HCT116 (cell line): Measurements from ENCODE around the gene TMEM50A. TPM values are rescaled to one million over a fixed set of nuclear protein-coding genes. Genes with fewer than 3 reads are reported as not detected.
"Not testable (repeated sequence)": the region's sequence is repeated elsewhere in the genome, so short reads cannot be mapped to it uniquely, and the experiment has no call there.

Source experiments
- ATAC-seq: fragments of 200-7000 bp; cut with Tn5 transposase; 2 replicates; pipeline ENCODE4 v1.9.1; 2020; ENCODE audit warnings: mild to moderate bottlenecking, moderate library complexity
- BruUV-seq: library from RNA; stranded (reverse); fragments of 400-500 nt; replicated peaks from 2 replicates; lab custom pipeline; 2021; lab: Mats Ljungman, UMichigan
- CTCF ChIA-PET: fragments of 300-600 bp; sonication (Branson Sonifier 250); formaldehyde crosslinking; loops from one replicate; lab custom pipeline; 2021; ENCODE audit warnings: antibody characterized with exemption; lab: Charles Lee
- POLR2A ChIA-PET: fragments of 300-600, 350-600 bp; sonication (Branson Sonifier 250); formaldehyde crosslinking; loops from one replicate; lab custom pipeline; 2021; ENCODE audit warnings: antibody characterized with exemption; lab: Charles Lee
- RAD21 ChIA-PET, 2 experiments: fragments of 300-600 bp; sonication (Branson Sonifier 250); formaldehyde crosslinking; loops; one replicate each; lab custom pipeline; 2023; ENCODE audit warnings: low total read pairs in 2 of 2; ENCODE audit not compliant: uncharacterized antibody in 2 of 2, unreplicated experiment in 2 of 2, low non-redundant PET in 1 of 2; lab: Charles Lee
- DNase-seq: peaks from one replicate; pipeline ENCODE4 v3.0.0-alpha.2; 2010; ENCODE audit warnings: low read depth, low spot score
- H2AFZ ChIP-seq: fragments of 200-600 bp; shearing (Covaris generic), sonication (generic); 2 replicates; pipeline ENCODE4 v1.6.1; 2017; ENCODE audit warnings: low read depth, mixed run types, mixed read lengths, antibody characterized with exemption, low read length; ENCODE audit not compliant: poor library complexity, severe bottlenecking
- H3K27ac ChIP-seq: 2 replicates; pipeline ENCODE4 v1.5.1; 2012; ENCODE audit warnings: low read depth, low read length
- H3K27me3 ChIP-seq: fragments of 200-600 bp; sonication (generic); 2 replicates; pipeline ENCODE4 v1.6.1; 2016; ENCODE audit warnings: mixed run types, low read length, mixed read lengths; ENCODE audit not compliant: insufficient read depth
- H3K36me3 ChIP-seq, 2 experiments: fragments of 200-500 bp in 1 of 2; fragments of 200-600 bp in 1 of 2; sonication (Bioruptor generic) in 1 of 2; sonication (generic) in 1 of 2; 2 replicates each; pipeline versions ENCODE4 v1.5.1 to v1.6.1; 2014 to 2016; ENCODE audit warnings: low read length in 2 of 2, inconsistent platforms in 1 of 2, mixed read lengths in 1 of 2, mixed run types in 1 of 2; ENCODE audit not compliant: insufficient read depth in 2 of 2, control insufficient read depth in 1 of 2
- H3K4me1 ChIP-seq, 2 experiments: fragments of 200-600 bp in 1 of 2; sonication (generic) in 1 of 2; 2 replicates each; pipeline versions ENCODE4 v1.5.1 to v1.6.1; 2012 to 2017; ENCODE audit warnings: low read length in 2 of 2, inconsistent platforms in 1 of 2, mild to moderate bottlenecking in 1 of 2, mixed read lengths in 1 of 2, mixed run types in 1 of 2, moderate library complexity in 1 of 2; ENCODE audit not compliant: insufficient read depth in 2 of 2, control insufficient read depth in 1 of 2
- H3K4me2 ChIP-seq: fragments of 200-600 bp; sonication (generic); 2 replicates; pipeline ENCODE4 v1.6.1; 2017; ENCODE audit warnings: mixed run types, low read length, mixed read lengths
- H3K4me3 ChIP-seq, 2 experiments: fragments of 200-600 bp in 1 of 2; sonication (generic) in 1 of 2; replicated peaks in 1 of 2; 2 replicates each; pipeline ENCODE4 v1.5.1; 2011 to 2016; ENCODE audit warnings: low read length in 2 of 2, control low read depth in 1 of 2, low read depth in 1 of 2, mild to moderate bottlenecking in 1 of 2, mixed read lengths in 1 of 2, mixed run types in 1 of 2
- H3K79me2 ChIP-seq: fragments of 200-600 bp; sonication (generic); 2 replicates; pipeline ENCODE4 v1.6.1; 2017; ENCODE audit warnings: mild to moderate bottlenecking, mixed run types, low read length, moderate library complexity, mixed read lengths; ENCODE audit not compliant: insufficient read depth
- H3K9ac ChIP-seq: fragments of 200-600 bp; sonication (generic); 2 replicates; pipeline ENCODE4 v1.6.1; 2016; ENCODE audit warnings: low read length, mixed read lengths
- H3K9me2 ChIP-seq: fragments of 200-600 bp; sonication (generic), shearing (Covaris generic); 2 replicates; pipeline ENCODE4 v1.6.1; 2017; ENCODE audit warnings: mixed run types, mild to moderate bottlenecking, moderate library complexity; ENCODE audit not compliant: insufficient read depth
- H3K9me3 ChIP-seq, 2 experiments: fragments of 200-500 bp in 1 of 2; fragments of 200-600 bp in 1 of 2; sonication (Bioruptor generic) in 1 of 2; sonication (generic) in 1 of 2; 2 replicates each; pipeline ENCODE4 v1.6.1; 2014 to 2017; ENCODE audit warnings: low read length in 2 of 2, mixed read lengths in 2 of 2, inconsistent platforms in 1 of 2, low read depth in 1 of 2, mild to moderate bottlenecking in 1 of 2, mixed run types in 1 of 2, moderate library complexity in 1 of 2; ENCODE audit not compliant: control insufficient read depth in 1 of 2, insufficient read depth in 1 of 2
- H4K20me1 ChIP-seq: fragments of 200-600 bp; sonication (generic), shearing (Covaris generic); 2 replicates; pipeline ENCODE4 v1.6.1; 2017; ENCODE audit warnings: mixed run types, mild to moderate bottlenecking, moderate library complexity; ENCODE audit not compliant: insufficient read depth
- intact Hi-C: fragments of 100-400 bp; cut with micrococcal nuclease; formaldehyde crosslinking; loops from 2 replicates; pipeline ENCODE4 v1.10.0; 2022
- total RNA-seq: library from RNA; stranded (reverse); gene quantifications from one replicate; pipeline ENCODE4 v1.2.1, GENCODE V29; 2021; ENCODE audit not compliant: unreplicated experiment

Gene TMEM50A
- total RNA-seq, 1 experiment from 2014 or later: 80.7 TPM

- H3K9me3 ChIP-seq, ATAC-seq, H3K27ac ChIP-seq, H3K4me2 ChIP-seq, H3K4me1 ChIP-seq, H3K9me2 ChIP-seq, H2AFZ ChIP-seq, DNase-seq, BruUV-seq, CTCF ChIA-PET, H3K36me3 ChIP-seq, H3K27me3 ChIP-seq, H3K4me3 ChIP-seq, intact Hi-C loops, H3K79me2 ChIP-seq, H4K20me1 ChIP-seq, POLR2A ChIA-PET, H3K9ac ChIP-seq, RAD21 ChIA-PET: not testable (repeated sequence)
These were observed 10.0 kb upstream of the TMEM50A start for GRCh38 chr1:25327864-25328790.

DNA sequence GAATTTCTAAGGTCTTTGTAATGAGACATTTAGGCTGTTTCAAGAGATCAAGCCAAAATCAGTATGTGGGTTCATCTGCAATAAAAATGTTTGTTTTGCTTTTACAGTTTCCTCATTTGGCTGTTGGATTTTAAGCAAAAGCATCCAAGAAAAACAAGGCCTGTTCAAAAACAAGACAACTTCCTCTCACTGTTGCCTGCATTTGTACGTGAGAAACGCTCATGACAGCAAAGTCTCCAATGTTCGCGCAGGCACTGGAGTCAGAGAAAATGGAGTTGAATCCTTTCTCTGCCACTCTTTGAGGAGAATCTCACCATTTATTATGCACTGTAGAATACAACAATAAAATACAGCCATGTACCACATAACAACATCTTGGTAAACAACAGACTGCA is 9.3 kb upstream of the TMEM50A start:
- H3K4me1 ChIP-seq, H3K4me2 ChIP-seq, ATAC-seq, CTCF ChIA-PET, H4K20me1 ChIP-seq, H3K9me2 ChIP-seq, POLR2A ChIA-PET, H3K27ac ChIP-seq, DNase-seq, BruUV-seq, H3K9me3 ChIP-seq, H3K9ac ChIP-seq, H2AFZ ChIP-seq, intact Hi-C loops, H3K27me3 ChIP-seq, H3K4me3 ChIP-seq, RAD21 ChIA-PET, H3K36me3 ChIP-seq, H3K79me2 ChIP-seq: not testable (repeated sequence)

DNA sequence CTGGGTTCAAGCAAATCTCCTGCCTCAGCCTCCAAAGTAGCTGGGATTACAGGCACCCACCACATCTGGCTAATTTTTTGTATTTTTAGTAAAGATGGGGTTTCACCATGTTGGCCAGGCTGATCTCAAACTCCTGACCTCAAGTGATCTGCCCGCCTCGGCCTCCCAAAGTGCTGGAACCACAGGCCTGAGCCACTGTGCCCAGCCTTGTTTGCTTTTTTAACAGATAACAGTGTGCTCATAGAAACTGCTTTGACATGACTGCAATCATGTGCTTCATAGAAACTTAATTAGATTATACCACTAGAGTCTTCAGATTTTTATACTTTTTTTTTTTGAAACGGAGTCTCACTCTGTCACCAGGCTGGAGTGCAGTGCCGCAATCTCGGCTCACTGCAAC is 8.8 kb upstream of the TMEM50A start:
- H3K27me3 ChIP-seq, H4K20me1 ChIP-seq, RAD21 ChIA-PET, intact Hi-C loops, H2AFZ ChIP-seq, H3K36me3 ChIP-seq, H3K79me2 ChIP-seq, H3K9me3 ChIP-seq, H3K27ac ChIP-seq, H3K4me3 ChIP-seq, POLR2A ChIA-PET, ATAC-seq, DNase-seq, H3K4me2 ChIP-seq, H3K9ac ChIP-seq, H3K4me1 ChIP-seq, H3K9me2 ChIP-seq, BruUV-seq: not testable (repeated sequence)
- CTCF ChIA-PET: interaction anchor here (0.6 kb wide), 1 partner anchor 192 kb away, joined by 3 read pairs; no protein-coding TSS in a partner anchor
